GM18858 (cell line): ENCODE measurements around the gene GRK3.
"Not testable (repeated sequence)": the region's sequence is repeated elsewhere in the genome, so short reads cannot be mapped to it uniquely, and the experiment has no call there.

ENCODE experiments used
- ATAC-seq: cut with Tn5 transposase; IDR thresholded peaks from one replicate; pipeline ENCODE4 v1.9.1; 2021; ENCODE audit not compliant: unreplicated experiment

GRK3 gene

DNA sequence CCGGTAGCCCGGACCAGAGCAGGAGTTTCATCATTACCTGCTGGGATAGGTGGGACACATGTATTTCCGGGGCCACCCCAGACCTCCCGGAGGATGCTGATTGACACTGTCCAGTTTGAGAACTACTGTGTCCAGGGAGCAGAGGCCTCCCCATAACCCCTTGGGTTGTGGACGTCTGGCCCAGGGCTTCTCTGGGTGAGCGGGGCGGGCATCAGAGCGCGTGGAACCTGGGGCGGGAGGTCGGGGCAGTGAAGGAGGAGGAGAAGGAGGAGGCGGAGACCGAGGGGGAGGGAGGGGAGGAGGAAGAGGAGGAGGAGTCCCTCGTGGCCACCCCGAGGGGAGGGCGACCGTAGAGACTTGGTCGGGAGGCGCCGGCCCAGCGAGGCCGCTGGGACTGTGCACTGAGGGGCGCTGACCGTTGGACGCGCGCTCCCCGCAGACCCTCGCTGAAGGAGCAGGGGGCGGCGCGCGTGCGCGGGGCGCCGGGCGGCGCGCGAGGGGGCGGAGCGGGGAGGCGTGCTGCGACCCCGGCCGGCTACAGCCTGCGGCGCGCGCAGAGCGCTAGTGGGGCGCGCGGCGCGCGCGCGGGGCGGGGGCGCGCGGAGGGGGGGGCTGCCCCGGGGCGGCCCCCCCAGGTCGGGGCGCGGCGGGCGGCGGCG is at the start of gene GRK3:
Gene GRK3, plus strand, starts transcription at position 356 of the 659 bp plus-strand sequence. CDS start 366 bp downstream, outside the sequence.
- ATAC-seq, result peak; percentile 34

DNA sequence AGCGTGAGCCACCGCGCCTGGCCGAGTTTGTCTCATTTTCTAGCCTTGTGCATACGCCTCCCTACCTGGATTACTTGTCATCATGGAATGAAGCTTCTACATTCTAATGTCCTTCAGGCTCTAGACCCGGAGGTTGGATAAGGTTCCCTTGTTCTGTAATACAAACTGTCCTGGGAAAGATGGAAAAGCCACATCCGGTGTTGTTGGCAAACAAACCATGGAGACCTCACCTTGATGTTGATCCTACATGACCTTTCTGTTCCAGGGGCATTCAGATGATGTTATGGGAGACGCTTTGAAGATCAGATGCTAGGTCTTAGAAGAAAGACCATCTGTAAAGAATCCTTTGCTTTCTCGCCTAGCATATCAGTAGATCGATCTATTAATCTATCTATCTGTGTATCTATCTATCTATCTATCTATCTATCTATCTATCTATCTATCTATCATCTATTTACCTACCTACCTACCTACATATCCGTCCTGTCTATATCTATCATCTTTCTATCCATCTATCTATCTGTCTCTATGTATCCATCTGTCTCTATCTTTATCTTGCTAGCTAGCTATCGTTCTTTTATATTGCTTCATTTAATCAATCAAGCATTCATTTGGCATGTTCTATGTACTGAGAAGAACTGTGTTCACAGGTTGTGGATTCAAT is 46.3 kb upstream of the GRK3 start:
- ATAC-seq, result no peak

DNA sequence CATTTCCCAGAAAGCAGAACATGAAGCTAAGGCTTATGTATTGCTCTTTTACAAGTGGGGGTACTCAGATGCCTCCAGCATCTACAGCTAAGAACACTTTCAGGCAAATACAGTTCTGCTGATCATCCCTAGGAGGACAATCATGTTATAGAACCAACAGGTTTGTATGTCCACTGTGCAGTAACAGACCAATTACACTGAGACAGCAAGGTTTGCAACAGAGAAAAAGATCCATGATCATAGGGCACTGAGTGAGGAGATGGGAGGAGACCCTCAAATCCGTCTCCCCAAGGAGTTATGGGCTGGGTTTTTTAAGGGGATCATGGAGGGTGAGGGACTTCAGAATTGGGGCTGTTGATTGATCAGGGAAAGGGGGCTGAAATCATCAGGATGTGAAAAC is 39.1 kb upstream of the GRK3 start:
- ATAC-seq, result no peak

DNA sequence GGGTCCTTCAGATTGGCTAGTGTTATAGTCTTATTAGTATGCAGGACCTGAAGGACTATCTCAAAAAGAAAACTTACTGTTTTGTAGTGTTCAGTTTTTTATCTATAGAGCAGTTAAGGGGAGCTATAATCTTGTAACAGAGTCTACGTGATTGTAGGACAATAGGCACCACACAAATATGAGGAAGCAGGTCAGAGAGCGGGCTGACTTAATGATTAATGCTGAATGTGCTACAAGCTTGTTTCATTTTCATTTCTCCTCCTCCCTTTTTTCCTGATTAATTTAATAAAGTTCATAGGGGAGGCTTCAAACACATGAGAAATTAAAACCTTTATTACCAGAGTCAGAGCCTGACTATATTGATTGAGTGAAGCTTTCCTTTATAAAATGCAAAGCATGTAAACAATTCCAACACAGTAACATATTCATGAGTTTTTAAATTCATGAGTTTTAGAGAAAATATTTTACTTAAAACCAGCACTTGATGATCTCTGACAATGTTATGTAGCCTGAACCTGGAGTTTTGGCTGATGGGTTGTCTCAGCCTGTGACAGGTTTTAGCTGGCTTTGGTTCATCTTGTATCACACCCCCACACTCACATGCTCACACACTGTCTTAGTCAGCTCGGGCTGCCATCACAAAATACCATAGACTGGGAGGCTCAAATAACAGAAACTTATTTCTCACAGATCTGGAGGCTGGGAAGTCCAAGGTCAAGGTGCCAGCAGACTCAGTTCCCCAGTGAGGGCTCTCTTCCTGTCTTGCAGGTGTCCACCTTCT is 38.5 kb upstream of the GRK3 start:
- ATAC-seq, result not testable (repeated sequence)

DNA sequence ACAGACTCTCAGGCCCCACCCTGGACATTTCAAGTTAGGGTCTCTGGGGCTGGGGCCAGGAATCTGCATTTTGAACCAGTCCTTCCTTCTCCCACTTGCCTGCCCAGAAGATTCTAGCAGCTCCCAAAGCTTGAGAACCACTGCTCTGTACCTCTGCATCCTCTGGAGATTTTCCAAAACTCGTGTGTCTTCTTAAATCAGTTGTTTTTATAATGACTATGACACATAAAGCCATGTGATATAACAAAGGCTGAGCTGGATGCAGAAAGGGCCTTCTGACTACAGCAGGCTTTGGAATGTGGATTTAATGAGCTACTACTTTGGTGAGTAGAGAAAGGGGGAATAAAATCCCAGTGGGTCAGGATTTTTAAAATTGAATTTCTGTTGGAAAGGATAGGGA is 37.5 kb upstream of the GRK3 start:
- ATAC-seq, result not testable (repeated sequence)

DNA sequence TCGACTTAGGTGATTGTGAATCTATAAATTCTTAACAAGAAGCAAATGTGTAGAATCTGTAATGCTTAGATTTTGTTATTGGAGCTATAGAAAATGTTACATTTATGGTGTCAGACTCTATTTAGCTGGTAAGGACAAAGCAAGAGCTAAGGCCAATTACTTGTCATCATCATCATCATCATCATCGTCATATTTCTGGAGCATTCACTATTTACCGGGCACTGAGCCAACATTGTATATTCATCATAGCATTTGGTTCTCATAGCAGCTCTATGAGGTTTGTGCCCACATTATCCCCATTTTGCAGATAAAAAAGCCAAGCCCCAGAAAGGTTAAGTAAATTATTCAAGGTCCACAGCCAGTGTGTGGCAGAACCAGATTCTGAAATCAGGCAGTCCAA is 36.4 kb upstream of the GRK3 start:
- ATAC-seq, result not testable (repeated sequence)

DNA sequence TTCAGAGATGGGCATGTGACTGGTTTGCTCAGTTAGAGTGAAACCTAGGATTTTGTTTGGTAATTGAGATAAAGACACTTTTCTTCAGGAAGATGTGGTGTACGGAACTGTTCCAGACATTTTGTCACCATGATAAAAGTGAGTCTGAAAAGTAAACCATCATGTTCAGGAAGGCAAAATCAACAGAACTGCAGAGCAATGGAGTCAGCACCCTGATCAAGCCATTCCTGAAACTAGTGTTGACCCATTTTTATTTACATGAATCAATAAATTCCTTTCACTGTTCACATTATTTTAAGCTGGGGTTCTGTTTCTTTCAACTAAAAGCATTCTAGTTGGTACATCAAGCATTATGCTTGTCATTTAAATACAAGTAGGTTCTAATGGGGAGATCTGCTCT is 35.4 kb upstream of the GRK3 start:
- ATAC-seq, result not testable (repeated sequence)

DNA sequence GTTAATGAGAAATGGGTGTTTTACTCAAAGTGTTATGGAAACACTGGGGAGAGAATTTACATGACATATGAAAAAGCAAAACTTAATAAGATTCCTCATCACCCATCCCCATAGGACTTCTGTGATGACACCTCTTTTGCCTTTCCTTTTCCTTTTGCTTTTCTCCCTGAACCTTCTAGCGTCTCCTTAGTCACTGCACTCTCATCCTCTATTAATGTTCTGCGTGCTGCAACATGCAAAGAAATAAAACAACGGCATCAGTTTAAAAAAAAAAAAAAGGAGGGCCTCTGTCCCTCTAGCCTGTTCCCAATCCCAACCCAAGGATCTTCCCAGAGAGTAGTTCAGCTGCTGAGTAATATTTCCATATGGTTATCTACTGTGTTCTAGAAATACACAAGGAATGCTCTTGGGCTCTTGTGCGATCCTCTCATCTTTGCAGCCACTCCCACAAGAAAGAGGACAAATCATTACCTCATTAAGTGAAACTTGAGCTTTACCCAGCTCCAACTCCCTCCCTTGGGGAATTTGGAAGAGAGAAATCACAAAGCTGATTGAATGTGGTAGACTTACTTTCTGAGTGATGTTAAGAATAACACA is 34.8 kb upstream of the GRK3 start:
- ATAC-seq, result not testable (repeated sequence)

DNA sequence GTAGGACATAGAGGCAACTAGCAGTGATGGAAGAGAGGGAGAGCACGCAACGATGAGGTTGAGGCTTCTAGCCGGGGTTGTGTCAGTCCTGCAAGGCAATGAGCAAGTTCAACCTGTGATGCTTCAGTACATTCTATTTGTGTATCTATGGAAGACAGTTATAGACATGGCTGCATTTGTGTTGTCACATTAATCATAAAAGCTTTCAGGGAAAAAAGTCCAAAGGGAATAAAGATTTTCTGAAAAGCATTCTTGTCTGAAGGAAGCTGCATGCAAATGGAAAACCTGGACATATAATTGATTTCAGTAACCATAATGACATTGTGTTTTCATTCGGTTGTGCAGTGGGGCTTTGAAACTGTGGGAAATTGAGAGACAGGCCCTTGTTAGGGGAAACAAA is 32.8 kb upstream of the GRK3 start:
- ATAC-seq, result not testable (repeated sequence)

DNA sequence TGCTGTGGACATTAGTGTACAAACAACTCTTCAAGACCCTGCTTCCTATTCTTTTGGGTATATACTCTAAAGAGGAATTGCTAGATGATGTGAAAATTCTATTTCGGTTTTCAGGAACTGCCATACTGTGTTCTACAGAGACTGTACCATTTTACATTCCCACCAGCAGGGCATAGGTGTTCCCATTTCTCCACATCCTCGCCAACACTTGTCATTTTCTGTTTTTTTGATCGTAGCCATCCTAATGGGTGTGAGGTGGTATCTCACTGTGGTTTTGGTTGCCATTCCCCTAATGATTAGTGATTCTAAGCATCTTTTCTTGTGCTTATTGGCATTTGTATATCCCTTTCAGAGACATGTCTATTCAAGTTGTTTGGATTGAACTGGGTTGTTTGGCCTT is 29.8 kb upstream of the GRK3 start:
- no peak for ATAC-seq

DNA sequence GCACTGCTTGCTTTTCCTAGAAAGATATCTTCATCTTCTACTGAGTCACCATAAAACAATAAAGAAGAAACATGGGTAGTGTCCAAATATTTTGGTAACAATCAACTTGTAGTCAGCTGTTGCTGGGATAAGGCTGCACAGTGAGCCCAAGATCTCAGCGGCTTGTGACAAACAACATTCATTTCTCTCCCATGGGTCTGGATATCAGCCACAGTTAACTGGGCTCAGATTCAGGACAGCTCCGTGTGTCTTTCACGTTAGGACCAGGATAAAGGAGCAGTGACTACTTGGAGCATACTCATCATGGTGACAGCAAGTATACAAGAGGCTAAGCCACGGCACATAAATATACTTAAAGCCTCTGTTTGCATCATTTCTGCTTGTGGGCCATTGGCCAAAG is 27.9 kb upstream of the GRK3 start:
- ATAC-seq, result no peak

DNA sequence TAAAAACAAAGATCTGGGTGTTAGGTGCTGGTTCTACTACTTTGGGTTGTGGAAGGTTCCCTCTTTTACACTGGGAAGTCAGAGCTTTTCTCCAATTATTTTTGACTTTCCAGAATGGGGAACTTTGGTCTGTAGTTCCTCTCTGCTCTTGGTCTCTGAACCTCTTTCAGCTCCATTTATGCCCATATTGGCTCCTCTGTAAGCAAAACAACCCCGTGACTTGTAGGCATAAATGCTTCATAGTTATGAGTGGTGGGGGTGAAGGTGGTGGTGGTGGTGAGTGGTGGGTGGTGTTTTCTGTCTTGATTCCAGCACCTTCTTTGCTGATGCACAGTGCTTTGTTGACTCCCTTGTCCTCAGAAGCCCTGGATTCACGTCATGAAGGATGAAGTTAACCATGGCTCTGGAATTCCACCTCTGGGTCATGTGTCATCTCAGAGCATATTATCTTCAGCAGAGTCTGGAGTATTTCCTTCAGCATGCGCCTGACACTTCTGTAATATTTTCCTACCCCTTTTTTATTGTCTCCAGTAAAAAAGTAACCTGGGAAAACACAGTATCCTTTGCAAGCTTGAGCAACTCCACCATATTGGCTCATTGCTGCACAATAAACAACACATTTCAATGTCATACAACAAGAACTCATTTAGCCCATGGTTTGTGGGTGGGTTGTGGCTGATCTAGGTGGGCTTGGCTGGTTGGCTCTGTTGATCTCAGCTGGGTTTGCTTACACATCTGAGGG is 24.1 kb upstream of the GRK3 start:
- no peak for ATAC-seq

DNA sequence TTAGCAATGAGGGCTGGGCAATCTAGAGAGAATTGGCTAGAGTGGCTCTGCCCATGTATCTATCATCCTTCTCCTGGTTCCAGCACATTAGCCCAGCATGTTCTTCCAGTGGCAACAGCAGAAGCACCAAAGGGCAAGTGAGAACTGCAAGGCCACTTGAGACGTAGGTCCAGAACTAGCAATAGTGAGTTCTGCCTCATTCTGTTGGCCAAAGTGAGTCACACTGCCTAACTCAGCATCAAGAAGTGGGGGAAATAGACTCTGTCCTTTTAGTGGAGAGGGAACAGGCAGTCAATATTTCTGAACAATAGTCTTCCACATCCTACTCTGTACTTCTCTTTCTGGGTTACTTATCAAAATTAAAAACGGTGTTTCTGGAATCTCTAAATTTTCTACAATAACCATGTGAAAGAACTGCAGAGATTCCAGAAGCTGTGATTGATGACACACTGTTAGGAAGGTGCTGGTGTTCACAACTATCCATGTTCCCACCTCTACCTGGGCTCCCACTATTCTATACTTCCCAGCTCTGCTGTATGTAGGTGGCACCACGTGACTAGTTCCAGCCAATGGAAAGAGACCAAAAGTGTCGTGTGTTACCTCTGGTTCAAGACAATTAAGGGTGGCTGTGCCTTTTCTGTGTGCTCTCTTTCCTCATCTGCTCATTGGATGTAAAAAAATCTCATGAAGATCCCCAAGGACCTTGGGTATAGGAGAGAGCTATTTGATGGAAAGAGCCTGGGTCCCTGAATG is 23.4 kb upstream of the GRK3 start:
- no peak for ATAC-seq

DNA sequence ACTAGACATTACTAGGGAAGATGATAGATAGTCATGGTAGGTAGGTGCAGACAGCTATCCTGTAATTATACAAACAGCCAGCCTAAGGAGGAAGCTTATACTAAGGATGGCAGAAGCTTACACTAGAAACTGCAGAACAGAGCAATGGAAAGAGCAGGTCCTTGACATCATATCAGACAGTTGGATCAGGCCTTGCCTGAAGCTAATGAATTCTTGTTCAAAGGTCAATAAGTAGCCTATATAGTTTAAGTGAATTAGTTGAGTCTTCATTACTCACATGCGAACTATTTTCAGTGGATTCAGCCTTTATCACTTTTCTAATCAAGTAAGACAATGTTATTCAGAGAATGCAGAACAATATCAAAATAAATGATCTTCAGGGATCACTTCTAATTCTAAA is 22.3 kb upstream of the GRK3 start:
- no peak for ATAC-seq

DNA sequence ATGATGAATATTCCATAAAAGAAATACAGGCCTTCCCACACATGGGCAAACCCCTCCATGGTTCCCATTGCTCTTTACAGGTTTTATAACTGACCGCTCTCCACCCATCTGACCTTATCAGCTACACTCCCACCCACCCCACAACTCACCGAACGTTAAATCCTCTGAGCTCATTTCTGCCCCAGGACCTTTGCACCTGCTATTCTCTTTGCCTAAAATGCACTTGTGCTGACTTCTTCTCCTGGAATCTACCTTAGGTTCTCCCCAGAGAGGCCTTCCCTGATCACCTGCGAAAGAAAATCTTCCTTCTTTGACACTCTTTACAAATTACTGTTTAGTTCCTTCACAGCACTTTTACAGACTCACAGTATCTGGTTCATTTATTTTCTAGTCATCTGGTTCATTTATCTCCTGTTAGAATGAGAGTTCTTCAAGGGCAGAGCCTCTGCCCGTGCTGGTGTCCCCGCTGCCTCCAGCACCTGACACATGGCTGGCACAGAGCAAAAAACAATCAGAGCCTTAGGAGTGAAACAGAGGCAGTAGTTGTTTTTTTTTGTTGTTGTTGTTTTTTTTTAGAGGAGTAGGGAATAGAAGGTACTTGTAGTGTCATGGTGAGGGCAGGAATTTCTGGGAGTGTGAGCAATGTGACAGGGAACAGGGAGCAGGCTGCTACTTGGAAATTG is 21.6 kb upstream of the GRK3 start:
- ATAC-seq, result no peak

DNA sequence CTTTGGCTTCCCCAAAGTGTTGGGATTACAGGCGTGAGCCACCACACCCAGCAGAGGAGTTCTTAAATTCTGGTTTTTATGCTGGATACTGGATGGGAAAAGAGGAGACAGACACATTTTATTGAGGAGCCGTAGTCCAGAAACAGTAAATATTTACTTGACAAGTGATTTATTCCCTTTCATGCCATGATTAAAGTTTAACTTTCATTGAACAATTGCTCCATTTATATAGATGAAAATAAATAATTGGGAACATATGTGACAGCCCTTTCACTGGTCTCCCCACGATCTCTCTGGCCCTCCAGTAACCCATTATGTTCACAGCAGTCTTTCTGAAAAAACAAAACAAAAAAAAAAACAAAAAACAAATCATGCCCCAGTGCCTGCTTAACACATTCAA is 19.3 kb upstream of the GRK3 start:
- ATAC-seq, result no peak

DNA sequence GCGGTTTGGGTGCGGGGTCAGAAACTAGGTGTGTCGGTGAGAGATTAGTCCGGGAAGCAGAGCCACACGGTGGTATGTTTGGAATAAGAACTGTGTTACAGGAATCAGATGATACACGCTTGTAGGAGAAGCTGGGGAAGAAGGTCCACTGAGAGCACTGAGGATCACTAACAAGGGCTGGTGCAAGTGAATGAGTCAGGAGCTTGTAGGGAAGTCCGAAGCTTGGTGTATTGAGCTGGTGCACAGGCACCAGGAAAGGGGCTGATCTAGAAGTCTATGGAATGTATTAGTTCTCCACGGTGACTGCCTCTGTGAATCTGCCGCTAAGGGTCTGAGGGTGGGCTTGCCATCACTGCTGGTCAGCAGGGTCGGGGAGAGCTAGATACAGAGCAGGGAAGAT is 18.8 kb upstream of the GRK3 start:
- no peak for ATAC-seq

DNA sequence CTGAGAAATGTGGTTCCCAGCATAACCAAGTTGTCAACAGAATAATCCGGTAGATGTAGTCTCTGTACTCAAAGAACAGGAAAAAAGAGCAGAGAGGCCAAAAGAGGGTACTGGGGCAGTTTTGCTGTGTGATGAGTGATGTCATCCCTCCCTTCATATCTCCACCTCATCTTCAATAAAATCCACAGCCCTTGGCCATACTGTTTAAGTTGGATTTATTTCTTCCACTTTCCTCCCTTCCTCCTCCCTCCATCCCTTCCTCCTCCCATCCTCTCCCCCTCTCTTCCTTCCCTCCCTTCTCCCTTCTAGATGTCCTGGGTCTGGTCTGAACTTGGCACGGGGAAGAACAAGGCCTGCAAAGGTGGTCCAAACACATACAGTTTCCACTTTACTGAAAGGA is 18.2 kb upstream of the GRK3 start:
- ATAC-seq, result no peak

DNA sequence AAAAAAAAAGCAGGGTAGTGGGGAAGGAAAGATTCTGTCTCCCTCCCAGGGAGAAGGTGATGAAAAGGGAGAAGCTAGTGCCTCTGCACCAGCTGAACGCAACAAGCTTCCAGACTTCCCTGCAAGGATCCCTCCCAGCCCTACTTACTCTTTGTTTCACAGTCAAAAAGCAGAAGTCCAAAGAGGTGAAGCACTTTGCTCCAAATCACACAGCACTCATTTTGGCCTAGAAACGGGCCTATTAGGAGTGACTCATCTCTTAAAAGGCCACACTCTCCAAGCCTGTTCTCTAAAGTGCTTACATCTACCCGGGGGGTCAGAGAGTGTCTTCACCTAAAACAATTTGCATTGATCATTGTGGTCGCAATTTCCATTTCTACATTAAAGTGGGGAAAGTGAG is 17.7 kb upstream of the GRK3 start:
- ATAC-seq, result no peak
